Mesendoderm (in vitro differentiated cells): ENCODE data around the gene DPEP1.
"Not testable (repeated sequence)": the region's sequence is repeated elsewhere in the genome, so short reads cannot be mapped to it uniquely, and the experiment has no call there.

Source experiments
- DNase-seq: peaks from one replicate; pipeline ENCODE4 v3.0.0; 2013
- H2AK5ac ChIP-seq: 2 replicates; pipeline ENCODE4 v1.6.1; 2013; ENCODE audit warnings: low read length, inconsistent platforms
- H2BK120ac ChIP-seq: 2 replicates; pipeline ENCODE4 v1.6.1; 2013; ENCODE audit warnings: low read depth, mild to moderate bottlenecking, low read length, moderate library complexity, mixed read lengths
- H2BK15ac ChIP-seq: replicated peaks from 2 replicates; pipeline ENCODE4 v1.6.1; 2013; ENCODE audit warnings: low read depth, mild to moderate bottlenecking, moderate library complexity
- H2BK5ac ChIP-seq: 2 replicates; pipeline ENCODE4 v1.6.1; 2013; ENCODE audit warnings: low read length, inconsistent platforms
- H3K18ac ChIP-seq: 2 replicates; pipeline ENCODE4 v1.6.1; 2013; ENCODE audit warnings: mild to moderate bottlenecking, low read length, mixed read lengths
- H3K23ac ChIP-seq: one replicate; pipeline ENCODE4 v1.6.1; 2013; ENCODE audit warnings: low read length
- H3K27ac ChIP-seq: 2 replicates; pipeline ENCODE4 v1.5.1; 2013; ENCODE audit warnings: low read depth, mild to moderate bottlenecking, inconsistent platforms, low read length, moderate library complexity
- H3K27me3 ChIP-seq: 2 replicates; pipeline ENCODE4 v1.6.1; 2013; ENCODE audit warnings: low read length, control low read depth, mild to moderate bottlenecking, inconsistent platforms; ENCODE audit not compliant: insufficient read depth, poor library complexity
- H3K36me3 ChIP-seq: 2 replicates; pipeline ENCODE4 v1.6.1; 2013; ENCODE audit warnings: low read length, inconsistent platforms; ENCODE audit not compliant: control insufficient read depth, insufficient read depth
- H3K4ac ChIP-seq: one replicate; pipeline ENCODE4 v1.6.1; 2013; ENCODE audit warnings: low read depth, mild to moderate bottlenecking, low read length, moderate library complexity
- H3K4me1 ChIP-seq: 2 replicates; pipeline ENCODE4 v1.6.1; 2013; ENCODE audit warnings: low read depth, low read length, inconsistent platforms; ENCODE audit not compliant: control insufficient read depth
- H3K4me2 ChIP-seq: 2 replicates; pipeline ENCODE4 v1.6.1; 2013; ENCODE audit warnings: low read length
- H3K4me3 ChIP-seq: 2 replicates; pipeline ENCODE4 v1.5.1; 2013; ENCODE audit warnings: mild to moderate bottlenecking, low read length
- H3K56ac ChIP-seq: one replicate; pipeline ENCODE4 v1.6.1; 2013; ENCODE audit warnings: low read length
- H3K79me1 ChIP-seq: 2 replicates; pipeline ENCODE4 v1.6.1; 2013; ENCODE audit warnings: low read length, inconsistent platforms
- H3K79me2 ChIP-seq: 2 replicates; pipeline ENCODE4 v1.6.1; 2013; ENCODE audit warnings: mild to moderate bottlenecking, low read length; ENCODE audit not compliant: control insufficient read depth, insufficient read depth
- H3K9ac ChIP-seq: 2 replicates; pipeline ENCODE4 v1.6.1; 2013; ENCODE audit warnings: low read length, inconsistent platforms
- H4K5ac ChIP-seq: one replicate; pipeline ENCODE4 v1.6.1; 2013; ENCODE audit warnings: low read length
- H4K8ac ChIP-seq: one replicate; pipeline ENCODE4 v1.6.1; 2013; ENCODE audit warnings: low read depth, mild to moderate bottlenecking, control low read depth, low read length, moderate library complexity
- WGBS: extraction: QIAGEN DNeasy Blood & Tissue Kit; methylation state at CpG from one replicate; pipeline ENCODE4 v1.1.7; 2013; ENCODE audit warnings: low lambda C conversion rate, missing lambda C conversion rate; ENCODE audit not compliant: insufficient coverage; ENCODE audit errors: extremely low coverage; 5-methylcytosine and 5-hydroxymethylcytosine counted together

Gene DPEP1

GRCh38 chr16:89586853-89587252 lies 26.6 kb upstream of the DPEP1 start:
- Histone ChIP-seq H4K8ac (no peak overlapping the region), H3K4me3 (no peak overlapping the region), H3K9ac (no peak overlapping the region), H4K5ac (no peak overlapping the region), H3K56ac (no peak overlapping the region), H3K27me3 (no peaks in the 10 kb centered on the region), H3K79me2 (no peaks in the 10 kb centered on the region), H3K18ac (no peak overlapping the region), H2BK120ac (no peak overlapping the region), H3K4me1 (no peaks in the 10 kb centered on the region), H2AK5ac (no peak overlapping the region), H3K23ac (no peak overlapping the region), H3K4me2 (no peak overlapping the region), H3K79me1 (no peaks in the 10 kb centered on the region), H3K36me3 (no peaks in the 10 kb centered on the region), H2BK5ac (no peak overlapping the region), H2BK15ac (no peak overlapping the region), H3K4ac (no peak overlapping the region), H3K27ac (no peak overlapping the region)
- no peak for DNase-seq
- WGBS = no CpG with 5 or more reads among the region's 25 CpGs

GRCh38 chr16:89587676-89588075 lies 25.8 kb upstream of the DPEP1 start:
- not testable (repeated sequence) for H3K18ac ChIP-seq, H3K4me1 ChIP-seq, H3K4ac ChIP-seq, H3K36me3 ChIP-seq, H3K23ac ChIP-seq, H3K79me2 ChIP-seq, H2BK5ac ChIP-seq, H2BK120ac ChIP-seq, H3K79me1 ChIP-seq, H3K4me3 ChIP-seq, H4K8ac ChIP-seq, DNase-seq, H3K27ac ChIP-seq, H3K56ac ChIP-seq, H3K27me3 ChIP-seq, H2BK15ac ChIP-seq, H2AK5ac ChIP-seq, H3K9ac ChIP-seq, H3K4me2 ChIP-seq, H4K5ac ChIP-seq
- WGBS = no CpG with 5 or more reads among the region's 36 CpGs

- H3K4me3 ChIP-seq = no peak overlapping the region
- H2BK15ac ChIP-seq = no peak overlapping the region
- DNase-seq = no peak
- H2BK120ac ChIP-seq = no peak overlapping the region
- H3K23ac ChIP-seq = no peak overlapping the region
- no peak overlapping the region for H3K18ac ChIP-seq
- H2AK5ac ChIP-seq = no peak overlapping the region
- H3K9ac ChIP-seq = no peak overlapping the region
- no peak overlapping the region for H3K56ac ChIP-seq
- H4K8ac ChIP-seq = no peak overlapping the region
- H3K79me1 ChIP-seq = no peaks in the 10 kb centered on the region
- H4K5ac ChIP-seq = no peak overlapping the region
- WGBS = no CpG with 5 or more reads among the region's 26 CpGs
- no peak overlapping the region for H3K4ac ChIP-seq
- H3K36me3 ChIP-seq = no peaks in the 10 kb centered on the region
- H3K4me1 ChIP-seq = no peaks in the 10 kb centered on the region
- H3K79me2 ChIP-seq = no peaks in the 10 kb centered on the region
- no peak overlapping the region for H3K27ac ChIP-seq
- no peaks in the 10 kb centered on the region for H3K27me3 ChIP-seq
- H2BK5ac ChIP-seq = no peak overlapping the region
- H3K4me2 ChIP-seq = no peak overlapping the region
These were observed 24.9 kb upstream of the DPEP1 start for GRCh38 chr16:89588413-89589109.

GRCh38 chr16:89589241-89589926 lies 24.1 kb upstream of the DPEP1 start:
- WGBS = no CpG with 5 or more reads among the region's 21 CpGs

GRCh38 chr16:89593841-89594240 lies 19.6 kb upstream of the DPEP1 start:
- no CpG with 5 or more reads among the region's 15 CpGs for WGBS
- H2BK5ac ChIP-seq = no peak overlapping the region
- no peak overlapping the region for H3K18ac ChIP-seq
- H3K27ac ChIP-seq = no peak overlapping the region
- no peaks in the 10 kb centered on the region for H3K36me3 ChIP-seq
- H3K9ac ChIP-seq = no peak overlapping the region
- no peak overlapping the region for H3K4me2 ChIP-seq
- no peak overlapping the region for H3K56ac ChIP-seq
- H3K4me3 ChIP-seq = no peak overlapping the region
- H3K79me1 ChIP-seq = no peaks in the 10 kb centered on the region
- no peaks in the 10 kb centered on the region for H3K4me1 ChIP-seq
- H2AK5ac ChIP-seq = no peak overlapping the region
- H3K4ac ChIP-seq = no peak overlapping the region
- no peak overlapping the region for H4K8ac ChIP-seq
- DNase-seq = no peak
- H3K79me2 ChIP-seq = no peaks in the 10 kb centered on the region
- no peaks in the 10 kb centered on the region for H3K27me3 ChIP-seq
- no peak overlapping the region for H2BK120ac ChIP-seq
- H3K23ac ChIP-seq = no peak overlapping the region
- no peak overlapping the region for H4K5ac ChIP-seq
- no peak overlapping the region for H2BK15ac ChIP-seq

More at GRCh38 chr16:89589241-89589926, 24.1 kb upstream of the DPEP1 start:
- Histone ChIP-seq H3K4me1 (no peaks in the 10 kb centered on the region), H3K4me2 (no peak overlapping the region), H3K36me3 (no peaks in the 10 kb centered on the region), H2AK5ac (no peak overlapping the region), H4K8ac (no peak overlapping the region), H3K4ac (no peak overlapping the region), H3K56ac (no peak overlapping the region), H2BK120ac (no peak overlapping the region), H2BK15ac (no peak overlapping the region), H4K5ac (no peak overlapping the region), H3K18ac (no peak overlapping the region), H2BK5ac (no peak overlapping the region), H3K27me3 (no peaks in the 10 kb centered on the region), H3K79me1 (no peaks in the 10 kb centered on the region), H3K27ac (no peak overlapping the region), H3K4me3 (no peak overlapping the region), H3K79me2 (no peaks in the 10 kb centered on the region), H3K23ac (no peak overlapping the region), H3K9ac (no peak overlapping the region)
- DNase-seq = no peak
